A673 (cell line): ENCODE data around the gene IFI44.

Experiments
- EZH2 ChIP-seq: fragments of 200-600 bp; sonication (generic); IDR thresholded peaks from 2 replicates; pipeline ENCODE4 v1.6.1; 2017; ENCODE audit warnings: borderline replicate concordance, low read depth, mild to moderate bottlenecking, mixed read lengths, antibody characterized with exemption, low read length; ENCODE audit not compliant: poor library complexity, severe bottlenecking
- TF ChIP-seq, protein P1 (sequence below): fragments of 300-800, 200-600 bp; sonication (generic); conservative IDR thresholded peaks from 2 replicates; pipeline ENCODE4 v1.5.1; 2017; ENCODE audit warnings: low read depth, mild to moderate bottlenecking, antibody characterized with exemption, low read length, moderate library complexity, mixed read lengths

- TF ChIP-seq, protein P1, sequence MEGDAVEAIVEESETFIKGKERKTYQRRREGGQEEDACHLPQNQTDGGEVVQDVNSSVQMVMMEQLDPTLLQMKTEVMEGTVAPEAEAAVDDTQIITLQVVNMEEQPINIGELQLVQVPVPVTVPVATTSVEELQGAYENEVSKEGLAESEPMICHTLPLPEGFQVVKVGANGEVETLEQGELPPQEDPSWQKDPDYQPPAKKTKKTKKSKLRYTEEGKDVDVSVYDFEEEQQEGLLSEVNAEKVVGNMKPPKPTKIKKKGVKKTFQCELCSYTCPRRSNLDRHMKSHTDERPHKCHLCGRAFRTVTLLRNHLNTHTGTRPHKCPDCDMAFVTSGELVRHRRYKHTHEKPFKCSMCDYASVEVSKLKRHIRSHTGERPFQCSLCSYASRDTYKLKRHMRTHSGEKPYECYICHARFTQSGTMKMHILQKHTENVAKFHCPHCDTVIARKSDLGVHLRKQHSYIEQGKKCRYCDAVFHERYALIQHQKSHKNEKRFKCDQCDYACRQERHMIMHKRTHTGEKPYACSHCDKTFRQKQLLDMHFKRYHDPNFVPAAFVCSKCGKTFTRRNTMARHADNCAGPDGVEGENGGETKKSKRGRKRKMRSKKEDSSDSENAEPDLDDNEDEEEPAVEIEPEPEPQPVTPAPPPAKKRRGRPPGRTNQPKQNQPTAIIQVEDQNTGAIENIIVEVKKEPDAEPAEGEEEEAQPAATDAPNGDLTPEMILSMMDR, result no peak
- no peak for TF ChIP-seq EZH2
Observed at GRCh38 chr1:78606274-78606673, 43.4 kb upstream of the IFI44 start.
